ENCODE data around the gene IFI44.

IFI44 gene

GRCh38 chr1:78665809-78666208, 16.2 kb downstream of the IFI44 start:
- H3K9ac ChIP-seq (ENCODE audit: low read length), result no peak overlapping the region
- no peak overlapping the region for H3K4me2 ChIP-seq (ENCODE audit: low read length)
- H3K27ac ChIP-seq (ENCODE audit: low read depth, low read length, poor library complexity, severe bottlenecking), result no peak overlapping the region
- H3K9me2 ChIP-seq (ENCODE audit: low read depth, low read length), result no peaks in the 10 kb centered on the region
- H3K4me3 ChIP-seq (ENCODE audit: low read depth, low read length, poor library complexity, severe bottlenecking), result no peak overlapping the region
- TF ChIP-seq, protein P1, sequence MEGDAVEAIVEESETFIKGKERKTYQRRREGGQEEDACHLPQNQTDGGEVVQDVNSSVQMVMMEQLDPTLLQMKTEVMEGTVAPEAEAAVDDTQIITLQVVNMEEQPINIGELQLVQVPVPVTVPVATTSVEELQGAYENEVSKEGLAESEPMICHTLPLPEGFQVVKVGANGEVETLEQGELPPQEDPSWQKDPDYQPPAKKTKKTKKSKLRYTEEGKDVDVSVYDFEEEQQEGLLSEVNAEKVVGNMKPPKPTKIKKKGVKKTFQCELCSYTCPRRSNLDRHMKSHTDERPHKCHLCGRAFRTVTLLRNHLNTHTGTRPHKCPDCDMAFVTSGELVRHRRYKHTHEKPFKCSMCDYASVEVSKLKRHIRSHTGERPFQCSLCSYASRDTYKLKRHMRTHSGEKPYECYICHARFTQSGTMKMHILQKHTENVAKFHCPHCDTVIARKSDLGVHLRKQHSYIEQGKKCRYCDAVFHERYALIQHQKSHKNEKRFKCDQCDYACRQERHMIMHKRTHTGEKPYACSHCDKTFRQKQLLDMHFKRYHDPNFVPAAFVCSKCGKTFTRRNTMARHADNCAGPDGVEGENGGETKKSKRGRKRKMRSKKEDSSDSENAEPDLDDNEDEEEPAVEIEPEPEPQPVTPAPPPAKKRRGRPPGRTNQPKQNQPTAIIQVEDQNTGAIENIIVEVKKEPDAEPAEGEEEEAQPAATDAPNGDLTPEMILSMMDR (IDR thresholded peaks at IDR 0.05; ENCODE audit: low read length), result no peak
- H3K9me3 ChIP-seq (ENCODE audit: low read length), result no peaks in the 10 kb centered on the region
- H3K36me3 ChIP-seq (ENCODE audit: insufficient read depth, low read length), result no peaks in the 10 kb centered on the region
- H3K27me3 ChIP-seq (ENCODE audit: insufficient read depth, low read length), result no peaks in the 10 kb centered on the region
- H3K4me1 ChIP-seq (ENCODE audit: insufficient read depth, low read length, severe bottlenecking), result no peaks in the 10 kb centered on the region
- H3F3A ChIP-seq (ENCODE audit: insufficient read depth, low read length), result no peaks in the 10 kb centered on the region
- no peaks in the 10 kb centered on the region for H4K20me1 ChIP-seq (ENCODE audit: insufficient read depth, low read length)
- H2AFZ ChIP-seq (ENCODE audit: low read length), result no peak overlapping the region
- no peaks in the 10 kb centered on the region for H3K79me2 ChIP-seq (ENCODE audit: insufficient read depth, low read length)

- no peaks in the 10 kb centered on the region for H3K9me2 ChIP-seq (ENCODE audit: low read depth, low read length)
- no peaks in the 10 kb centered on the region for H3K4me1 ChIP-seq (ENCODE audit: insufficient read depth, low read length, severe bottlenecking)
- no peaks in the 10 kb centered on the region for H3K9me3 ChIP-seq (ENCODE audit: low read length)
- H3K4me2 ChIP-seq (ENCODE audit: low read length), result no peak overlapping the region
- no peak overlapping the region for H3K9ac ChIP-seq (ENCODE audit: low read length)
- no peaks in the 10 kb centered on the region for H3K36me3 ChIP-seq (ENCODE audit: insufficient read depth, low read length)
- H3K4me3 ChIP-seq (ENCODE audit: low read depth, low read length, poor library complexity, severe bottlenecking), result no peak overlapping the region
- H3K27ac ChIP-seq (ENCODE audit: low read depth, low read length, poor library complexity, severe bottlenecking), result no peak overlapping the region
- H3K27me3 ChIP-seq (ENCODE audit: insufficient read depth, low read length), result no peaks in the 10 kb centered on the region
- no peaks in the 10 kb centered on the region for H3F3A ChIP-seq (ENCODE audit: insufficient read depth, low read length)
- TF ChIP-seq, protein P1 (IDR thresholded peaks at IDR 0.05; ENCODE audit: low read length), result no peak
- no peak for TF ChIP-seq EZH2 (IDR thresholded peaks at IDR 0.05; ENCODE audit: borderline replicate concordance, low read length)
- H3K79me2 ChIP-seq (ENCODE audit: insufficient read depth, low read length), result no peaks in the 10 kb centered on the region
- no peak overlapping the region for H2AFZ ChIP-seq (ENCODE audit: low read length)
- no peaks in the 10 kb centered on the region for H4K20me1 ChIP-seq (ENCODE audit: insufficient read depth, low read length)
These were observed 18.3 kb downstream of the IFI44 start for GRCh38 chr1:78667939-78668338.

GRCh38 chr1:78668427-78668826, 18.8 kb downstream of the IFI44 start:
- H3K27me3 ChIP-seq (ENCODE audit: insufficient read depth, low read length), result no peaks in the 10 kb centered on the region
- TF ChIP-seq, protein P1 (IDR thresholded peaks at IDR 0.05; ENCODE audit: low read length), result no peak
- TF ChIP-seq EZH2 (IDR thresholded peaks at IDR 0.05; ENCODE audit: borderline replicate concordance, low read length), result no peak
- H3K4me3 ChIP-seq (ENCODE audit: low read depth, low read length, poor library complexity, severe bottlenecking), result no peak overlapping the region

More at GRCh38 chr1:78668427-78668826, 18.8 kb downstream of the IFI44 start:
- H3F3A ChIP-seq (ENCODE audit: insufficient read depth, low read length), result no peaks in the 10 kb centered on the region
- no peaks in the 10 kb centered on the region for H3K79me2 ChIP-seq (ENCODE audit: insufficient read depth, low read length)
- H3K4me2 ChIP-seq (ENCODE audit: low read length), result no peak overlapping the region
- no peak overlapping the region for H3K27ac ChIP-seq (ENCODE audit: low read depth, low read length, poor library complexity, severe bottlenecking)
- H2AFZ ChIP-seq (ENCODE audit: low read length), result no peak overlapping the region
- no peaks in the 10 kb centered on the region for H3K4me1 ChIP-seq (ENCODE audit: insufficient read depth, low read length, severe bottlenecking)
- H3K9ac ChIP-seq (ENCODE audit: low read length), result no peak overlapping the region
- no peaks in the 10 kb centered on the region for H3K9me3 ChIP-seq (ENCODE audit: low read length)
- no peaks in the 10 kb centered on the region for H3K9me2 ChIP-seq (ENCODE audit: low read depth, low read length)
- no peaks in the 10 kb centered on the region for H3K36me3 ChIP-seq (ENCODE audit: insufficient read depth, low read length)
- no peaks in the 10 kb centered on the region for H4K20me1 ChIP-seq (ENCODE audit: insufficient read depth, low read length)
